OCI-LY3 (cell line): ENCODE results near the gene RPGRIP1L.

Experiments
- H2AFZ ChIP-seq: fragments of 200-600, 300-600 bp; shearing (Covaris generic); 2 replicates; pipeline ENCODE4 v1.6.0; 2014; ENCODE audit warnings: antibody characterized with exemption, low read depth, low read length
- H3K27ac ChIP-seq: fragments of 200-600, 300-600 bp; sonication (generic); 2 replicates; pipeline ENCODE4 v1.5.1; 2014; ENCODE audit warnings: mild to moderate bottlenecking, low read length, moderate library complexity, mixed read lengths
- H3K27me3 ChIP-seq: fragments of 200-600, 300-600 bp; sonication (generic); 2 replicates; pipeline ENCODE4 v1.6.1; 2014; ENCODE audit warnings: low read depth, low read length, mixed read lengths
- H3K36me3 ChIP-seq: fragments of 200-600, 300-600 bp; sonication (generic); replicated peaks from 2 replicates; pipeline ENCODE3; 2014; ENCODE audit warnings: low read depth, low read length, mixed read lengths
- H3K4me1 ChIP-seq: fragments of 300-600, 200-600 bp; sonication (generic); 2 replicates; pipeline ENCODE4 v1.6.1; 2014; ENCODE audit warnings: low read length, mixed read lengths
- H3K4me2 ChIP-seq: fragments of 200-600, 300-600 bp; sonication (generic); 2 replicates; pipeline ENCODE4 v1.6.1; 2014; ENCODE audit warnings: low read length, mixed read lengths
- H3K4me3 ChIP-seq: fragments of 300-600, 200-600 bp; sonication (generic); 2 replicates; pipeline ENCODE4 v1.5.1; 2014; ENCODE audit warnings: antibody characterized with exemption, mild to moderate bottlenecking, low read length, moderate library complexity
- H3K79me2 ChIP-seq: fragments of 300-600, 200-600 bp; shearing (Covaris generic); 2 replicates; pipeline ENCODE4 v1.6.1; 2014; ENCODE audit warnings: mild to moderate bottlenecking, low read length, mixed read lengths
- H3K9ac ChIP-seq: fragments of 300-600, 200-600 bp; shearing (Covaris generic); 2 replicates; pipeline ENCODE4 v1.6.0; 2014; ENCODE audit warnings: mild to moderate bottlenecking, low read length, moderate library complexity
- H3K9me3 ChIP-seq: fragments of 200-600, 300-600 bp; shearing (Covaris generic); 2 replicates; pipeline ENCODE4 v1.6.1; 2014; ENCODE audit warnings: low read length, mixed read lengths; ENCODE audit not compliant: insufficient read depth
- H4K20me1 ChIP-seq: fragments of 200-600, 300-600 bp; sonication (generic); 2 replicates; pipeline ENCODE4 v1.6.1; 2016; ENCODE audit warnings: low read length, mixed read lengths; ENCODE audit not compliant: insufficient read depth
- CTCF ChIP-seq: fragments of 200-600, 300-600 bp; sonication (generic); IDR thresholded peaks from 2 replicates; pipeline ENCODE4 v1.5.1; 2014; ENCODE audit warnings: antibody characterized with exemption, low read length, low read depth
- EZH2phosphoT487 ChIP-seq: fragments of 200-600 bp; shearing (Covaris generic); IDR thresholded peaks from 2 replicates; pipeline ENCODE4 v1.6.1; 2018; ENCODE audit warnings: antibody characterized with exemption, mixed run types, low read depth

The RPGRIP1L gene

DNA sequence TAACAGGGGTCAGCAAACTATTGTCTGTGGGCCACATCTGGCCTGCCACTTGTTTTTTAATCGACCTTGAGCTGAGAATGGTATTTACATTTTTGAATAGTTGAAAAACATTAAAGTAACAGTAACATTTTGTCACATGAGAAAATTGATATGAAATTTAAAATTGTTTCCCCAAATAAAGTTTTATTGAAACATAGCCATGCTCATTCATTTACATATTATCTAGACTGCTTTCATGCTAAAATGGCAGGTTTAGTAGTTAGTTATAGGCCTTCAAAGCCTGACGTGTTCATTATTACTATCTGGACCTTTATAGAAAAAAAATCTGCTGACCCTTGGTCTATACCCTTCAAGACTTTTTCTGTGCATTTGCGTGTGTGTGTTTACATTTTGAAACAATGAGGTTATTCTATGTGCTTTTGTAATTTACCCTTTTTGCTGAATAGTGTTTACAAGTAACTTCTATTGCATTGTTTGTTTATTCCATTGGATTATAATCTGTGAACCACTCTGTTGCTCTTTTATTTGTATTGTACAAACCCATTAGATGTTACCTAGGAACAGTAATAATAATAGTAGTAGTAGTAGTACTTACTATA is 37.4 kb upstream of the RPGRIP1L start:
- H3K79me2 ChIP-seq, result peaks cover 7% of the 10 kb centered on the region; the same call in 1 of the 2 replicates
- TF ChIP-seq CTCF (no peak), EZH2phosphoT487 (no peak)
- peaks cover 7% of the 10 kb centered on the region for H4K20me1 ChIP-seq
- H3K4me3 ChIP-seq, result no peak overlapping the region
- H3K9me3 ChIP-seq, result no peaks in the 10 kb centered on the region
- peaks cover 7% of the 10 kb centered on the region; the same call in 1 of the 2 replicates for H3K4me1 ChIP-seq
- no peak overlapping the region for H3K4me2 ChIP-seq
- no peaks in the 10 kb centered on the region for H3K27me3 ChIP-seq
- H3K36me3 ChIP-seq, result no peaks in the 10 kb centered on the region
- H3K27ac ChIP-seq, result no peak overlapping the region
- H3K9ac ChIP-seq, result no peak overlapping the region
- H2AFZ ChIP-seq, result no peak overlapping the region

- Histone ChIP-seq H3K27ac (no peak overlapping the region), H3K4me1 (peaks cover 7% of the 10 kb centered on the region; the same call in 1 of the 2 replicates), H2AFZ (no peak overlapping the region), H3K4me3 (no peak overlapping the region), H3K4me2 (no peak overlapping the region), H3K9ac (no peak overlapping the region), H3K36me3 (no peaks in the 10 kb centered on the region), H3K9me3 (no peaks in the 10 kb centered on the region), H3K79me2 (peaks cover 3% of the 10 kb centered on the region; the same call in 1 of the 2 replicates), H3K27me3 (no peaks in the 10 kb centered on the region), H4K20me1 (peaks cover 11% of the 10 kb centered on the region)
- TF ChIP-seq EZH2phosphoT487 (no peak), CTCF (no peak)
Measured at GRCh38 chr16:53740476-53740875, 36.8 kb upstream of the RPGRIP1L start.

GRCh38 chr16:53737552-53737951 is 33.9 kb upstream of the RPGRIP1L start:
- Histone ChIP-seq H3K4me1 (no peaks in the 10 kb centered on the region), H3K4me3 (no peak overlapping the region), H3K9me3 (no peaks in the 10 kb centered on the region), H3K36me3 (no peaks in the 10 kb centered on the region), H4K20me1 (0 out of 2 replicates have a peak, but pooled peaks cover 5% of the 10 kb centered on the region), H3K79me2 (0 out of 2 replicates have a peak, but pooled peaks cover 2% of the 10 kb centered on the region), H3K4me2 (no peak overlapping the region), H3K9ac (no peak overlapping the region), H3K27ac (no peak overlapping the region), H2AFZ (no peak overlapping the region), H3K27me3 (no peaks in the 10 kb centered on the region)
- TF ChIP-seq CTCF (no peak), EZH2phosphoT487 (no peak)

- no peak overlapping the region for H3K4me2 ChIP-seq
- H3K9ac ChIP-seq, result no peak overlapping the region
- no peaks in the 10 kb centered on the region for H3K36me3 ChIP-seq
- H3K79me2 ChIP-seq, result 0 out of 2 replicates have a peak, but pooled peaks cover 6% of the 10 kb centered on the region
- no peaks in the 10 kb centered on the region for H3K9me3 ChIP-seq
- H3K4me1 ChIP-seq, result no peaks in the 10 kb centered on the region
- H3K27me3 ChIP-seq, result no peaks in the 10 kb centered on the region
- no peak overlapping the region for H3K4me3 ChIP-seq
- TF ChIP-seq EZH2phosphoT487 (no peak), CTCF (no peak)
- 0 out of 2 replicates have a peak, but pooled peaks cover 5% of the 10 kb centered on the region for H4K20me1 ChIP-seq
- no peak overlapping the region for H3K27ac ChIP-seq
- no peak overlapping the region for H2AFZ ChIP-seq
Measured at GRCh38 chr16:53736297-53736696, 32.6 kb upstream of the RPGRIP1L start.
